HL-60 (cell line): ENCODE results near the gene NFAT5.

Source experiments
- DNase-seq, 2 experiments: peaks; one replicate each; pipeline ENCODE4 v3.0.0-alpha.2; 2010 to 2020; ENCODE audit warnings: low read depth in 1 of 2, low spot score in 1 of 2
- H3K27ac ChIP-seq: fragments of 250-450 bp; sonication (Bioruptor Pico); replicated peaks from 2 replicates; pipeline ENCODE4 v1.5.1; 2020; ENCODE audit warnings: mild to moderate bottlenecking, moderate library complexity
- H3K27me3 ChIP-seq: fragments of 250-450 bp; sonication (Bioruptor Pico); 2 replicates; pipeline ENCODE4 v1.5.1; 2021; ENCODE audit warnings: mild to moderate bottlenecking, moderate library complexity; ENCODE audit not compliant: insufficient read depth, poor library complexity, severe bottlenecking
- H3K4me3 ChIP-seq: replicated peaks from 2 replicates; pipeline ENCODE4 v1.5.1; 2011; ENCODE audit warnings: mild to moderate bottlenecking, control low read depth, low read length; ENCODE audit not compliant: insufficient read depth
- CTCF ChIP-seq: IDR thresholded peaks from one replicate; pipeline ENCODE4 v1.5.1; 2011; ENCODE audit warnings: low read length, control low read depth, inconsistent platforms; ENCODE audit not compliant: insufficient read depth
- GABPA ChIP-seq: IDR thresholded peaks from 2 replicates; pipeline ENCODE4 v1.6.1; 2012; ENCODE audit warnings: low read depth
- POLR2AphosphoS5 ChIP-seq: IDR thresholded peaks from 2 replicates; pipeline ENCODE4 v1.6.1; 2012; ENCODE audit warnings: low read depth
- REST ChIP-seq: IDR thresholded peaks from 2 replicates; pipeline ENCODE4 v1.6.1; 2012; ENCODE audit warnings: low read depth; ENCODE audit not compliant: insufficient replicate concordance
- SPI1 ChIP-seq: IDR thresholded peaks from 2 replicates; pipeline ENCODE4 v1.6.1; 2012; ENCODE audit warnings: low read depth, mild to moderate bottlenecking, borderline replicate concordance

Gene NFAT5

GRCh38 chr16:69606985-69607384 is 41.2 kb downstream of the NFAT5 start:
- H3K4me3 ChIP-seq = no peak overlapping the region
- DNase-seq = no peak
- no peak overlapping the region for H3K27ac ChIP-seq
- TF ChIP-seq SPI1 = no peak
- no peak for TF ChIP-seq POLR2AphosphoS5
- no peak for TF ChIP-seq GABPA
- no peak for TF ChIP-seq REST
- TF ChIP-seq CTCF = no peak
- H3K27me3 ChIP-seq = no peaks in the 10 kb centered on the region

GRCh38 chr16:69607674-69608073 is 41.9 kb downstream of the NFAT5 start:
- no peak overlapping the region for H3K4me3 ChIP-seq
- DNase-seq = no peak
- TF ChIP-seq REST = no peak
- no peak for TF ChIP-seq SPI1
- no peak for TF ChIP-seq GABPA
- TF ChIP-seq CTCF = no peak
- TF ChIP-seq POLR2AphosphoS5 = no peak
- no peaks in the 10 kb centered on the region for H3K27me3 ChIP-seq
- H3K27ac ChIP-seq = no peak overlapping the region

GRCh38 chr16:69610356-69610755 is 44.6 kb downstream of the NFAT5 start:
- H3K4me3 ChIP-seq = no peak overlapping the region
- DNase-seq = no peak
- no peaks in the 10 kb centered on the region for H3K27me3 ChIP-seq
- TF ChIP-seq GABPA (no peak), SPI1 (no peak), CTCF (no peak), REST (no peak), POLR2AphosphoS5 (no peak)
- no peak overlapping the region for H3K27ac ChIP-seq
